Measurements from ENCODE around the gene MYO7B.

- TF ChIP-seq POLR2AphosphoS5 (IDR thresholded peaks at IDR 0.05; ENCODE audit: borderline replicate concordance, low read depth, low read length) = no peak
- no peak for TF ChIP-seq EZH2 (IDR thresholded peaks at IDR 0.05)
Observed at GRCh38 chr2:127504552-127505430, 30.7 kb upstream of the MYO7B start.

All from SK-N-MC (cell line).